HG02852 (cell line): ENCODE results near the gene MAGOH.
"Not testable (repeated sequence)": the region's sequence is repeated elsewhere in the genome, so short reads cannot be mapped to it uniquely, and the experiment has no call there.

Experiments used
- ATAC-seq: cut with Tn5 transposase; IDR thresholded peaks from one replicate; pipeline ENCODE4 v1.9.1; 2021; ENCODE audit warnings: mild to moderate bottlenecking, moderate library complexity; ENCODE audit not compliant: unreplicated experiment

Gene MAGOH

DNA sequence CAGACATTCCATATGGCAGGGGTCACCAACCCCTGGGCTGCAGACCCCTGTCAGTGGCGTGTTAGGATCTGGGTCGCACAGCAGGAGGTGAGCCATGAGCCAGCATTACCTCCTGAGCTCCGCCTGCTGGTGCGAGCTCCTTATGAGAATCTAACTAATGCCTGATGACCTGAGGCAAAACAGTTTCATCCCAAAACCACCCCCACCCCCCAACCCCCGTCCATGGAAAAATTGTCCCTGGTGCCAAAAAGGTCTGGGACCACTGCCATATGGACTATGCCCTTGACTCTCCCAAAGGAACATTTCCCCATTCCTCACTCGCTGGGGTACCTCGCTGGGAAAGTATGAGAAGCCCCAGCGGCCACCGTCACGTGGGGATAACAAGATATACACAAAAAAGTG, 48.1 kb downstream of the MAGOH start:
- ATAC-seq, result no peak

DNA sequence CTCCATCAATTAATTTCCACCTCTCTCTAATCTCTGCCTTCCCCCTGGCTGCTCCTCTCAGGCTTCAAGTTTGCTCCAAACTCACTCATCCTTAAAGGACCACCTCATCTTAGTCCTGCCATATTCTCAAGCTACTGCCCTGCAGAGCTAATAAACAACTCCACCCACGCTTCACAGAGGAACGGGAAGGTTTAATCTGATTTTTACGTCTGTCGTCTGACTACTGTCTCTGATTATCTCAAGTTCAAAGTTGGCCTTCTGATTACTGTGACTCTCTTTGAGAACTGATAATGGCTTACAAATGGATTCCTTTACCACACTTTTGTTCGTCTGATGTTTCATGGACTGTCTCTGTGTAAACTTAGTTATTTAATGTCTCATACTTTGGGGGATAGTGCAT, 49.3 kb downstream of the MAGOH start:
- no peak for ATAC-seq

DNA sequence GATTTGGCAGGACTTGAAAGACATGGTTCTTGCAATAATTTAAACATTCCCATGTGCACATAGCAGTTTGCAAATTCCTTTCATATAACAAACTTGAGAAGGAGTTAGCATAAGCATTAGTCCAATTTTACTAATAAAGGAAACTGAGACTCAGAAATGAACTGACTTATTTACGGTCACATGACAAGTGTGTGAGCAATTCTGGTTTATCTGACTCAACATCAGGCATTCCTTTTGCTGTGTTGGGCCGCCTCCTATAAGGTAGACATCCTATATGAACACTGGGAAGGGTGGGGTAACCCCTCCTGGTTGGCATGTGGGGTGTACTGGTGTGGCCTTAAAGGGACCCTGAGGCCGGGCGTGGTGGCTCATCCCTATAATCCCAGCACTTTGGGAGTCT, 50.2 kb downstream of the MAGOH start:
- ATAC-seq, result no peak

DNA sequence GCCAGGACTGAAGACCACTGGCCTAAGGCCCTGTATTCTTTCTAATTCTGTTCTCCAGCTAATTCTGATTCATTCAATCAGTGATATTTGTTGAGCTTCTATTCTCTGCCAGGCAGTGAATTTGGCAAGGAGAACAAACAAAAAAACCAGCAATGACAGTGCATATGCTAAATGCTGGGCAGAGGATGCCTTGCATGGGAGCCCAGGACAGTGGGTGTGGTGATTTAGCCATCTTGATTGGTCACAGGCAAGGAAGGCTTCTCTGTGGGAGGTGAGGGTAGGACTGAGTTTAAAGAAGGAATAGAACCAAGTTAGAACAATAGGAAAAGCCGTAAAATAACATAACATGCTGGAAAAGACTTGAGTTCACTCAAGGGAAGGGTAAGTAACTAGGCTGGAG, 50.9 kb downstream of the MAGOH start:
- no peak for ATAC-seq

DNA sequence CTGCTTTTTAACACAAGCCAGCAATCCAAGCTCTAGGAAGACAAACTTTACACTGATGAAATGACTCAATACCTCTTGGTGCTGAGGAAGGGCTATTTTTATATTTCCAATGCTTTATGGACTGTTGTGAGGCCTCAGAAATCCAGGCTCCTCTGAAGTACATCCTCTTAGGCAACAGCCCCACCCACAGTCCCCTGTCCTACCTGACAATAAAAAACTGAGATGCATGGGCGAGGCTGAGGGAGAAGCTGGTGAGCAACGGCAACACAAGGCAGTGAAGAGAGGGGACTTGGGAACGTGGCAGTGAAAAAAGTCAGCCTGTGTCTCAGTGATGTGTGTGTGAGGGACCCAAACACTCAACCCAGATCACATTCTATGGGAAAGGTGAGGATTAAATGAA, 51.8 kb downstream of the MAGOH start:
- ATAC-seq, result no peak

DNA sequence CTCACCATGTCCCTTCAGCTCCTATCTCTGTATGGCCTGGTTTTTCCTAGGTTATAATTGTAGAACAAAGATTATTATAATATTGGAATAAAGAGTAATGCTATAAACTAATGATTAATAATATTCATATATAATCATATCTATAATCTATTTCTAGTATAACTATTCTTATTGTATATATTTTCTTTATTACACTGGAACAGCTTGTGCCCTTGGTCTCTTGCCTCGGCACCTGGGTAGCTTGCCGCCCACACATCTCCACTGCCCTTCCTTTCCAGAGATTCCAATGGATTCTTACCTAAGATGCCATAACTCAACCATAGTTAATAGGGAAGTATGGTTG, 52.4 kb downstream of the MAGOH start:
- not testable (repeated sequence) for ATAC-seq

DNA sequence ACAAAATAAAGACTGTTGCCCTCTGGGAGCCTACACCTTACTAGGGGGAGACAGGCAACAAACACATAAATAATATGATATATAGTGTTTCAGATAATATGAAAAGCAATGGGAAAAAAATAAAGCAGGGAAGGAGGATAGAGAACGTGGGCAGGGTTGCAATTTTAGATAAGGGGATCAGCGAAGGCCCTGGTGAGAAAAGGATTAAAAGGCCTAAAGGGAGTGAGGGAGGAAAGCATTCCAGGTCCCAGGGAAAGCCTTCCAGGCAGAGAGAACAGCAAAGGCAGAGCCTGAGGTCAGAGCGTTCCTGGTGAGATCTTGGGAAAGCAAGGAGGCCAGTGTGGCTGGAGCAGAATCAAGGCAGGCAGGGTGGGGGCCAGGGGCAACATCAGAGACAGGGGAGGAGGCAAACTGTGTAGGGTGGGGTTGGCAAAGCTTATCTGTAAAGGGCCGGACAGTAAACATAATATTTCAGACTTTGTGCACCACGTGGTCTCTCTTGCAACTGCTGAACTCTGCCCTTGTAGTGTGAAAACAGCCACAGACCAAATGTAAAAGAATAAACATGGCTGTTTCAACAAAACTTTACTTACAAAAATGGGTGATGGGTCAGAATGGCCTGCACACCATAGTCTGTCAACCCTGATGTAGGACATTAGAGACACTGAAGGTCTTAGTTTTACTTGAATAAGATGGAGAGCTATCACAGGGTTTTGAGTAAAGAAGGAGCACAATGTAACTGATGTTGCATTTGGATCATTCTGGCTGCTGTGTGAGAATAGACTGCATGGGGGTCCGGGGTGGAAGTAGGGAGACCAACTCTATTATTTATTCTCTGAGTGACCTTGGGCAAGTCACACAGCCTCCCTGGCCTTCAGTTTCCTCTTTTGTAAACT, 55.0 kb downstream of the MAGOH start:
- no peak for ATAC-seq

DNA sequence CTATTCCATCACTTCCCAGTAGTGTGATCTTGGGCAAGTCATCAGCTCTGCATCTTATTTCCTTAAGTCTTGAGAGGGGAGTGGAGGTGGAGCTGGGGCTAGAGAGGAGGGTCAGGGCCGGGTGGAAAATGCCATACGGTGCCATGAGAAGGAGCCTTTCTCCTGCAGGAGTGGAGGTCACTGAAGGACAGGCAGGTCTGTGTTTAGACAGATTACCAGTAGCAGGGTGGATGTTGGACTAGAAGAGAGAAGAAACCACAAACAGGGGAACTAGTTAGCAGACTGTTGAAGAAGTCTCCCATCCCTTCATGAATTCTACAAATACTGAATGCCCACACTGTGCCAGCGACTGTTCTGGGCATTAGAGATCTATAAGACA, 55.6 kb downstream of the MAGOH start:
- no peak for ATAC-seq

DNA sequence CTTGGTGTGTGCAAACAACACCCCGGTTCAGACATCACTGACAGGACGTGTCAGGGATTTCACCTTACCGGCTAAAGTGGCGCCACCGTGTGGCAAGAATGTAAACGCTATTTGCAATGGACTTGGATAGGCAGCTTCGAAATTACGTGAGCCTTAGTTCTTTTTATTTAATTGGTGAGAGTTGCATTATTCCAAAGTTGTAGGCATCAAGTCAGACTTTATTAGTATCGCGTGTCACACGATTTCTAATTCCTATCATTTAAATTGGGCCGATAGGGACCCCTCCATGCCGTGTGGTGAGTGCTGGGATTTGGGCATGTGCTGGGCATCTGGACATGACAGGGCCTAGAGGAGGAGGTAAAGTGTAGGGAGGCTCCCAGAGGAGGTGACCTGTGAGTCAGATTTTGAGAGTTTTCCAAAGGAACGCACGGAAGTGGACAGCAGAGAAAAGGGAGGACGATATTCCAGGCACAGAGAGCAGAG, 56.2 kb downstream of the MAGOH start:
- no peak for ATAC-seq

DNA sequence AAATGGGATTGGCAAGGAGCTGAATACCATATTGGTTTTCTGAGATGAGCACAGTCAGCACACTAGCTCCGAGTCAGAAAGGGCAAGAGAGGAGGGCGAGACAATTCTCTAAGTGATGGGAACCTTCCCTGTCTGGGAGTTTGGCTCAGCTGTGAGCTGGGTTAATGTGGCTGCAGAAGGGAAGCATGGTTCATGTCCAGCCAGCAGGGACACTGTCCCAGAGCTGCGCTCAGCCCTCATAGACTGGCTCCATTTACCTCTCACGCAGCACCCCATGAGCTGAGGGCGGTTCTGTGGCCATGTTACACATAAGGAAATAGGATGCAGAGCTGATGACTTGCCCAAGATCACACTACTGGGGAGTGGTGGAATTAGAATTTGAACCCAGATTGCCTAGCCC, 57.4 kb downstream of the MAGOH start:
- ATAC-seq, result no peak

DNA sequence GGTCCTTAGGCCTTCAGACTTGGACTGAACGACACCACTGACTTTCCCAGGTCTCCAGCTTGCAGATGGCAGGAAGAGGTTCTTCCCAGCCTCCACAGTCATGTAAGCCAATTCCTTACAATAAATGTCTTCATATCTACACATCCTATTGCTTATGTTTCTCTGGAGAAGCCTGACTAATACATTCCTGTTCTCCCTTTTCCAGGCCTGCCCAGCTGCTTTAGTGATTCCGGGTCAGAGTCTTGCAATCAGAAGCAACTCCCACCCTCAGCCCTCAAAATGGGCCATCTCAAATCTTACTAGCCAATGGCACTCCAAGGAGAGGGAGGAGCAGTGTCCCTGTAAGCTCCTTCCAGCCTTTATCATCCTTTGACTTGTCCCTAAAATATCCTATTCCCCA, 58.1 kb downstream of the MAGOH start:
- no peak for ATAC-seq
